DOHH2 (cell line): ENCODE results near the gene PPP1R7.

Experiments used
- CTCF ChIP-seq: fragments of 200-600 bp; sonication (generic); IDR thresholded peaks from one replicate; pipeline ENCODE4 v1.5.1; 2014; ENCODE audit warnings: antibody characterized with exemption, mild to moderate bottlenecking, low read depth, low read length; ENCODE audit not compliant: poor library complexity, severe bottlenecking
- EZH2phosphoT487 ChIP-seq: fragments of 200-600 bp; sonication (generic); IDR thresholded peaks from 2 replicates; pipeline ENCODE4 v1.6.1; 2017; ENCODE audit warnings: borderline replicate concordance, mild to moderate bottlenecking, antibody characterized with exemption, low read length, moderate library complexity, mixed read lengths

GRCh38 chr2:241187918-241188234 lies 37.6 kb downstream of the PPP1R7 start:
- TF ChIP-seq CTCF (no peak), EZH2phosphoT487 (no peak)
